Prostate gland (tissue), 2 donors: ENCODE data around the gene KANTR. TPM values are rescaled to one million over a fixed set of nuclear protein-coding genes. Genes with fewer than 3 reads are reported as not detected.

ENCODE experiments used
- DNase-seq: peaks from one replicate; pipeline ENCODE4 v3.0.0-alpha.2; 2019; ENCODE audit warnings: low spot score
- H3K27ac ChIP-seq, 2 donors: fragments of 200-600 bp; sonication (generic); 2 replicates each; pipeline ENCODE4 v1.5.1; 2017 to 2019
- H3K27me3 ChIP-seq: fragments of 200-600 bp; sonication (generic); replicated peaks from 2 replicates; pipeline ENCODE4 v1.5.1; 2019; ENCODE audit not compliant: insufficient read depth
- H3K36me3 ChIP-seq, 2 donors: fragments of 200-600 bp; sonication (generic); 1 replicate in 1 of 2; 2 replicates in 1 of 2; pipeline versions ENCODE4 v1.5.1 to v1.8.1; 2017 to 2019
- H3K4me1 ChIP-seq: fragments of 200-600 bp; sonication (generic); replicated peaks from 2 replicates; pipeline ENCODE4 v1.5.1; 2019
- H3K4me3 ChIP-seq, 2 donors: fragments of 200-600 bp; sonication (generic); 2 replicates each; pipeline ENCODE4 v1.5.1; 2017 to 2019
- H3K9me3 ChIP-seq: fragments of 200-600 bp; sonication (generic); 2 replicates; pipeline ENCODE4 v1.5.1; 2017
- POLR2A ChIP-seq: fragments of 450-650 bp; IDR thresholded peaks from one replicate; pipeline ENCODE4 v1.6.1; 2016; ENCODE audit warnings: antibody characterized with exemption, mild to moderate bottlenecking
- POLR2AphosphoS5 ChIP-seq: sonication (generic); formaldehyde crosslinking; IDR thresholded peaks from one replicate; pipeline ENCODE4 v1.6.1; 2017; ENCODE audit warnings: antibody characterized with exemption
- WGBS: methylation state at CpG from one replicate; pipeline ENCODE4 v1.1.5; 2018; 5-methylcytosine and 5-hydroxymethylcytosine counted together
- intact Hi-C: fragments of 100-400 bp; cut with DNase I; formaldehyde crosslinking; loops from one replicate; pipeline ENCODE4 v1.14.2; 2022
- small RNA-seq, 2 donors: library from RNA; depleted of rRNA; stranded (forward); fragments of <200 nt; gene quantifications; one replicate each; pipeline ENCODE3, GENCODE V24; 2016
- total RNA-seq, 2 donors: library from RNA; depleted of rRNA; stranded (reverse); fragments of >200 nt; gene quantifications; one replicate each; pipeline ENCODE4 v1.1.0, GENCODE V29; 2016
- TF ChIP-seq, protein P1 (sequence below), 4 experiments: fragments of 200-600 bp in 2 of 4; fragments of 450-650 bp in 2 of 4; sonication (generic) in 2 of 4; IDR thresholded peaks; 1 replicate in 3 of 4; 2 replicates in 1 of 4; pipeline ENCODE4 v1.5.1; 2016 to 2019; ENCODE audit warnings: antibody characterized with exemption in 4 of 4, mild to moderate bottlenecking in 2 of 4, moderate library complexity in 2 of 4

The KANTR gene
- total RNA-seq, 2 donors from 2014 or later = 11.5 to 27.9 TPM

DNA sequence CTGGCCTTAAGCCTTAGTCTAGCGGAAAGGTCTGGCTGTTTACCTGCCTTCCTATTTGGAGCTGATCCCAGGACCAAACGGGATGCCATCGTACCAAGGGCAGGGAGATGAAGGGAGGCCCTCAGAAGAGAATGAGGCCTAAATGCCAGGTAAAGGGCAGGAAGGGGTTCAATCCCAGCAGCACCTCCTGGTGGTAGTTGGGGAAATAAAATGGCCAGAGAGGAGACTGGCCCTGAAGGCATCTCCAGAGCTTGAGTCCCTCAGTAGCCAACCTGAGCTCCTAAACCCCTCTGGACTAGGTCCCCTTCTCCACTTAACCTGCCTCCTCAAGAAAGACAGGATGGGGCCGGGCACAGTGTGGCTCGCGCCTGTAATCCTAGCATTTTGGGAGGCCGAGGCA, 77.4 kb downstream of the KANTR start:
- no peak overlapping the region for H3K27ac ChIP-seq
- H3K9me3 ChIP-seq = no peaks in the 10 kb centered on the region
- WGBS = 97% methylated on average over 6 of the region's 7 CpGs
- H3K4me1 ChIP-seq = no peaks in the 10 kb centered on the region
- TF ChIP-seq POLR2A = no peak
- TF ChIP-seq POLR2AphosphoS5 = no peak
- TF ChIP-seq, protein P1, sequence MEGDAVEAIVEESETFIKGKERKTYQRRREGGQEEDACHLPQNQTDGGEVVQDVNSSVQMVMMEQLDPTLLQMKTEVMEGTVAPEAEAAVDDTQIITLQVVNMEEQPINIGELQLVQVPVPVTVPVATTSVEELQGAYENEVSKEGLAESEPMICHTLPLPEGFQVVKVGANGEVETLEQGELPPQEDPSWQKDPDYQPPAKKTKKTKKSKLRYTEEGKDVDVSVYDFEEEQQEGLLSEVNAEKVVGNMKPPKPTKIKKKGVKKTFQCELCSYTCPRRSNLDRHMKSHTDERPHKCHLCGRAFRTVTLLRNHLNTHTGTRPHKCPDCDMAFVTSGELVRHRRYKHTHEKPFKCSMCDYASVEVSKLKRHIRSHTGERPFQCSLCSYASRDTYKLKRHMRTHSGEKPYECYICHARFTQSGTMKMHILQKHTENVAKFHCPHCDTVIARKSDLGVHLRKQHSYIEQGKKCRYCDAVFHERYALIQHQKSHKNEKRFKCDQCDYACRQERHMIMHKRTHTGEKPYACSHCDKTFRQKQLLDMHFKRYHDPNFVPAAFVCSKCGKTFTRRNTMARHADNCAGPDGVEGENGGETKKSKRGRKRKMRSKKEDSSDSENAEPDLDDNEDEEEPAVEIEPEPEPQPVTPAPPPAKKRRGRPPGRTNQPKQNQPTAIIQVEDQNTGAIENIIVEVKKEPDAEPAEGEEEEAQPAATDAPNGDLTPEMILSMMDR (IDR thresholded peaks at IDR 0.05) = no peak
- intact Hi-C loops = no loop called here
- H3K27me3 ChIP-seq = no peaks in the 10 kb centered on the region
- no peaks in the 10 kb centered on the region for H3K36me3 ChIP-seq
- DNase-seq = no peak
- H3K4me3 ChIP-seq = no peak overlapping the region

Small RNA genes lying within 50 kb of the gene (small RNA-seq; reads per million reads assigned to genes)
- gene AL139396.1 (0 reads per million in 2 donors), gene AL591212.2 (0 reads per million in 2 donors)

Other genes with a start within 250 kb of the KANTR start
- gene XAGE3, start 226.1 kb upstream of the KANTR start, total RNA-seq = not detected
- gene FAM156B, start 196.8 kb upstream of the KANTR start, total RNA-seq = 10 to 100 TPM; 11.3 to 55.2 TPM
- gene FAM156A, start 135.6 kb upstream of the KANTR start, total RNA-seq = 10 to 100 TPM in 1 of 2 donors, 1 to 10 TPM in 1; 4.6 to 55.5 TPM
- gene GPR173, start 45.4 kb upstream of the KANTR start, total RNA-seq = 1 to 10 TPM; 1.9 to 3.6 TPM
- gene TSPYL2, start 11.8 kb upstream of the KANTR start, total RNA-seq = 100 to 1,000 TPM in 1 of 2 donors, 10 to 100 TPM in 1; 34.3 to 250 TPM
- 100 to 1,000 TPM in 1 of 2 donors, 10 to 100 TPM in 1; 99.4 to 102 TPM for gene KDM5C, start 131.1 kb downstream of the KANTR start, total RNA-seq
- gene IQSEC2, start 187.4 kb downstream of the KANTR start, total RNA-seq = 10 to 100 TPM; 19.8 to 38.7 TPM